Trophoblast cell (in vitro differentiated cells and primary cell): Measurements from ENCODE around the gene MAMLD1.

Source experiments
- DNase-seq, 2 donors: peaks; one replicate each; pipeline ENCODE4 v3.0.0-alpha.2; 2016
- H2AFZ ChIP-seq: 2 replicates; pipeline ENCODE4 v1.6.1; 2013; ENCODE audit warnings: low read length, moderate library complexity, mild to moderate bottlenecking; ENCODE audit not compliant: insufficient read depth, poor library complexity
- H2AK5ac ChIP-seq: 2 replicates; pipeline ENCODE4 v1.6.1; 2013; ENCODE audit warnings: mild to moderate bottlenecking, low read length
- H2BK120ac ChIP-seq: 2 replicates; pipeline ENCODE4 v1.6.1; 2013; ENCODE audit warnings: low read length, mild to moderate bottlenecking, moderate library complexity; ENCODE audit not compliant: insufficient read depth, poor library complexity
- H2BK12ac ChIP-seq: 2 replicates; pipeline ENCODE4 v1.6.1; 2013; ENCODE audit warnings: mild to moderate bottlenecking, low read length, moderate library complexity
- H2BK5ac ChIP-seq: 2 replicates; pipeline ENCODE4 v1.6.1; 2013; ENCODE audit warnings: low read length, low read depth, moderate library complexity, mild to moderate bottlenecking; ENCODE audit not compliant: poor library complexity
- H3K14ac ChIP-seq: 2 replicates; pipeline ENCODE4 v1.6.1; 2013; ENCODE audit warnings: mild to moderate bottlenecking, low read length
- H3K18ac ChIP-seq: 2 replicates; pipeline ENCODE4 v1.6.1; 2013; ENCODE audit warnings: mild to moderate bottlenecking, low read length
- H3K23ac ChIP-seq: 2 replicates; pipeline ENCODE4 v1.6.1; 2013; ENCODE audit warnings: low read length
- H3K27ac ChIP-seq: 2 replicates; pipeline ENCODE4 v1.5.1; 2013; ENCODE audit warnings: low read depth, mild to moderate bottlenecking, inconsistent platforms, low read length, moderate library complexity
- H3K27me3 ChIP-seq: 2 replicates; pipeline ENCODE4 v1.6.1; 2013; ENCODE audit warnings: inconsistent platforms, mild to moderate bottlenecking, low read length, moderate library complexity; ENCODE audit not compliant: insufficient read depth
- H3K36me3 ChIP-seq, 2 experiments: 1 replicate in 1 of 2; 2 replicates in 1 of 2; pipeline ENCODE4 v1.6.1; 2013; ENCODE audit warnings: low read length in 2 of 2, mild to moderate bottlenecking in 2 of 2, moderate library complexity in 1 of 2; ENCODE audit not compliant: insufficient read depth in 2 of 2, control insufficient read depth in 1 of 2
- H3K4ac ChIP-seq: 2 replicates; pipeline ENCODE4 v1.6.1; 2013; ENCODE audit warnings: low read depth, mild to moderate bottlenecking, low read length, moderate library complexity
- H3K4me1 ChIP-seq, 2 experiments: 1 replicate in 1 of 2; 2 replicates in 1 of 2; pipeline ENCODE4 v1.6.1; 2013; ENCODE audit warnings: low read length in 2 of 2, mild to moderate bottlenecking in 2 of 2, moderate library complexity in 1 of 2; ENCODE audit not compliant: insufficient read depth in 2 of 2, control insufficient read depth in 1 of 2
- H3K4me2 ChIP-seq: 2 replicates; pipeline ENCODE4 v1.6.1; 2013; ENCODE audit warnings: inconsistent platforms, mild to moderate bottlenecking, low read length, moderate library complexity
- H3K4me3 ChIP-seq: 2 replicates; pipeline ENCODE4 v1.5.1; 2013; ENCODE audit warnings: mild to moderate bottlenecking, low read depth, low read length, inconsistent platforms
- H3K79me1 ChIP-seq: one replicate; pipeline ENCODE4 v1.6.1; 2013; ENCODE audit warnings: low read length
- H3K79me2 ChIP-seq: 2 replicates; pipeline ENCODE4 v1.6.1; 2013; ENCODE audit warnings: low read length, mild to moderate bottlenecking; ENCODE audit not compliant: control insufficient read depth, insufficient read depth, poor library complexity
- H3K9ac ChIP-seq: 2 replicates; pipeline ENCODE4 v1.6.1; 2013; ENCODE audit warnings: mild to moderate bottlenecking, low read length
- H3K9me3 ChIP-seq: 2 replicates; pipeline ENCODE4 v1.6.1; 2013; ENCODE audit warnings: low read depth, mild to moderate bottlenecking, control low read depth, inconsistent platforms, low read length; ENCODE audit not compliant: insufficient read depth
- H4K12ac ChIP-seq: 2 replicates; pipeline ENCODE4 v1.6.1; 2013; ENCODE audit warnings: low read depth, mild to moderate bottlenecking, low read length, moderate library complexity
- H4K8ac ChIP-seq: 2 replicates; pipeline ENCODE4 v1.6.1; 2013; ENCODE audit warnings: low read depth, mild to moderate bottlenecking, low read length, moderate library complexity
- H4K91ac ChIP-seq: one replicate; pipeline ENCODE4 v1.6.1; 2013; ENCODE audit warnings: low read depth, mild to moderate bottlenecking, low read length, moderate library complexity
- WGBS: extraction: QIAGEN DNeasy Blood & Tissue Kit; methylation state at CpG from one replicate; pipeline ENCODE4 v1.1.7; 2013; ENCODE audit warnings: missing lambda C conversion rate; ENCODE audit not compliant: insufficient read length, insufficient coverage; ENCODE audit errors: extremely low coverage; 5-methylcytosine and 5-hydroxymethylcytosine counted together

MAMLD1 gene

GRCh38 chrX:150405006-150405405 is 41.9 kb downstream of the MAMLD1 start:
- DNase-seq = no peak
- H2BK12ac ChIP-seq = no peak overlapping the region
- H3K18ac ChIP-seq = no peak overlapping the region
- H3K36me3 ChIP-seq = no peaks in the 10 kb centered on the region
- H2AK5ac ChIP-seq = no peak overlapping the region
- H3K9ac ChIP-seq = no peak overlapping the region
- H2AFZ ChIP-seq = no peak overlapping the region
- no peak overlapping the region for H2BK120ac ChIP-seq
- no peak overlapping the region for H3K4me3 ChIP-seq
- no peak overlapping the region for H4K91ac ChIP-seq
- H3K4me2 ChIP-seq = no peak overlapping the region
- no peaks in the 10 kb centered on the region for H3K27me3 ChIP-seq
- no peaks in the 10 kb centered on the region for H3K9me3 ChIP-seq
- no peak overlapping the region for H4K12ac ChIP-seq
- no peaks in the 10 kb centered on the region for H3K4me1 ChIP-seq
- no peak overlapping the region for H3K27ac ChIP-seq
- WGBS = no CpG with 5 or more reads among the region's 1 CpG
- no peaks in the 10 kb centered on the region for H3K79me1 ChIP-seq
- H4K8ac ChIP-seq = no peak overlapping the region
- H2BK5ac ChIP-seq = no peak overlapping the region
- H3K4ac ChIP-seq = no peak overlapping the region
- H3K23ac ChIP-seq = no peak overlapping the region
- H3K14ac ChIP-seq = no peak overlapping the region
- no peaks in the 10 kb centered on the region for H3K79me2 ChIP-seq

GRCh38 chrX:150405576-150405975 is 42.5 kb downstream of the MAMLD1 start:
- no CpG with 5 or more reads among the region's 4 CpGs for WGBS
- no peaks in the 10 kb centered on the region for H3K27me3 ChIP-seq
- H2AK5ac ChIP-seq = no peak overlapping the region
- peak in 1 of 2 donors; percentile 4 for DNase-seq
- no peak overlapping the region for H4K12ac ChIP-seq
- no peak overlapping the region for H2BK120ac ChIP-seq
- no peak overlapping the region for H3K27ac ChIP-seq
- H3K79me2 ChIP-seq = no peaks in the 10 kb centered on the region
- H3K4ac ChIP-seq = no peak overlapping the region
- H3K9ac ChIP-seq = no peak overlapping the region
- no peak overlapping the region for H3K4me2 ChIP-seq
- H4K8ac ChIP-seq = no peak overlapping the region
- no peak overlapping the region for H2BK12ac ChIP-seq
- no peaks in the 10 kb centered on the region for H3K36me3 ChIP-seq
- H4K91ac ChIP-seq = no peak overlapping the region
- no peak overlapping the region for H3K4me3 ChIP-seq
- no peaks in the 10 kb centered on the region for H3K4me1 ChIP-seq
- H3K18ac ChIP-seq = no peak overlapping the region
- H3K9me3 ChIP-seq = no peaks in the 10 kb centered on the region
- H2BK5ac ChIP-seq = no peak overlapping the region
- H3K23ac ChIP-seq = no peak overlapping the region
- no peaks in the 10 kb centered on the region for H3K79me1 ChIP-seq
- no peak overlapping the region for H2AFZ ChIP-seq
- H3K14ac ChIP-seq = no peak overlapping the region

GRCh38 chrX:150406596-150406995 is 43.5 kb downstream of the MAMLD1 start:
- H2BK120ac ChIP-seq = no peak overlapping the region
- no peak overlapping the region for H3K23ac ChIP-seq
- H3K79me2 ChIP-seq = no peaks in the 10 kb centered on the region
- H2AK5ac ChIP-seq = no peak overlapping the region
- H3K27ac ChIP-seq = no peak overlapping the region
- no peak overlapping the region for H2BK5ac ChIP-seq
- H4K91ac ChIP-seq = no peak overlapping the region
- no peak overlapping the region for H3K4ac ChIP-seq
- no peak overlapping the region for H3K18ac ChIP-seq
- H2BK12ac ChIP-seq = no peak overlapping the region
- no peaks in the 10 kb centered on the region for H3K4me1 ChIP-seq
- no peak for DNase-seq
- H4K8ac ChIP-seq = no peak overlapping the region
- H3K36me3 ChIP-seq = no peaks in the 10 kb centered on the region
- H3K4me2 ChIP-seq = no peak overlapping the region
- H3K79me1 ChIP-seq = no peaks in the 10 kb centered on the region
- H3K9ac ChIP-seq = no peak overlapping the region
- H3K27me3 ChIP-seq = no peaks in the 10 kb centered on the region
- no peaks in the 10 kb centered on the region for H3K9me3 ChIP-seq
- no peak overlapping the region for H3K4me3 ChIP-seq
- no CpG with 5 or more reads among the region's 6 CpGs for WGBS
- H3K14ac ChIP-seq = no peak overlapping the region
- H2AFZ ChIP-seq = no peak overlapping the region
- no peak overlapping the region for H4K12ac ChIP-seq

- H2BK120ac ChIP-seq = no peak overlapping the region
- H3K4me3 ChIP-seq = no peak overlapping the region
- H3K9ac ChIP-seq = no peak overlapping the region
- no peak overlapping the region for H3K18ac ChIP-seq
- H3K14ac ChIP-seq = no peak overlapping the region
- H3K27ac ChIP-seq = no peak overlapping the region
- H4K91ac ChIP-seq = no peak overlapping the region
- H2BK5ac ChIP-seq = no peak overlapping the region
- H4K8ac ChIP-seq = no peak overlapping the region
- H3K23ac ChIP-seq = no peak overlapping the region
- no peaks in the 10 kb centered on the region for H3K79me1 ChIP-seq
- WGBS = no CpG with 5 or more reads among the region's 5 CpGs
- H3K36me3 ChIP-seq = no peaks in the 10 kb centered on the region
- H3K27me3 ChIP-seq = no peaks in the 10 kb centered on the region
- no peaks in the 10 kb centered on the region for H3K9me3 ChIP-seq
- H4K12ac ChIP-seq = no peak overlapping the region
- H2AFZ ChIP-seq = no peak overlapping the region
- no peak overlapping the region for H3K4me2 ChIP-seq
- H3K79me2 ChIP-seq = no peaks in the 10 kb centered on the region
- H3K4me1 ChIP-seq = no peaks in the 10 kb centered on the region
- no peak for DNase-seq
- no peak overlapping the region for H2AK5ac ChIP-seq
- no peak overlapping the region for H3K4ac ChIP-seq
- H2BK12ac ChIP-seq = no peak overlapping the region
Observed at GRCh38 chrX:150408007-150408406, 44.9 kb downstream of the MAMLD1 start.
